Neural cell (in vitro differentiated cells): Measurements from ENCODE around the gene HEATR9. TPM values are rescaled to one million over a fixed set of nuclear protein-coding genes. Genes with fewer than 3 reads are reported as not detected.

Experiments
- H2AFZ ChIP-seq: fragments of 200-600, 300-800 bp; sonication (generic), shearing (Covaris generic); 2 replicates; pipeline ENCODE4 v1.6.0; 2014; ENCODE audit warnings: low read depth, mild to moderate bottlenecking, antibody characterized with exemption, low read length, moderate library complexity
- H3F3A ChIP-seq: fragments of 200-600 bp; shearing (Covaris generic); 2 replicates; pipeline ENCODE4 v1.6.1; 2016; ENCODE audit warnings: mild to moderate bottlenecking, moderate library complexity, mixed read lengths, antibody characterized with exemption, low read length; ENCODE audit not compliant: insufficient read depth, poor library complexity, severe bottlenecking
- H3K27ac ChIP-seq: fragments of 200-600, 300-800 bp; sonication (generic), shearing (Covaris generic); 2 replicates; pipeline ENCODE4 v1.5.1; 2014; ENCODE audit warnings: mild to moderate bottlenecking, low read length, moderate library complexity
- H3K27me3 ChIP-seq: fragments of 300-800, 200-600 bp; sonication (generic), shearing (Covaris generic); 2 replicates; pipeline ENCODE4 v1.6.0; 2014; ENCODE audit warnings: mild to moderate bottlenecking, low read depth, low read length, moderate library complexity; ENCODE audit not compliant: insufficient read depth
- H3K36me3 ChIP-seq: fragments of 300-800, 200-600 bp; sonication (generic), shearing (Covaris generic); 2 replicates; pipeline ENCODE4 v1.5.1; 2014; ENCODE audit warnings: mild to moderate bottlenecking, antibody characterized with exemption, low read length, moderate library complexity; ENCODE audit not compliant: insufficient read depth
- H3K4me2 ChIP-seq: fragments of 300-800, 200-600 bp; sonication (generic), shearing (Covaris generic); 2 replicates; pipeline ENCODE4 v1.6.0; 2014; ENCODE audit warnings: mild to moderate bottlenecking, low read length
- H3K4me3 ChIP-seq: fragments of 300-800, 200-600 bp; sonication (generic), shearing (Covaris generic); 2 replicates; pipeline ENCODE4 v1.5.1; 2014; ENCODE audit warnings: mild to moderate bottlenecking, low read length, moderate library complexity
- H3K79me2 ChIP-seq: fragments of 200-600 bp; shearing (Covaris generic); replicated peaks from 2 replicates; pipeline ENCODE4 v1.6.0; 2014; ENCODE audit warnings: mild to moderate bottlenecking, low read length, moderate library complexity; ENCODE audit not compliant: insufficient read depth
- H3K9ac ChIP-seq: fragments of 300-800, 200-600 bp; sonication (generic), shearing (Covaris generic); 2 replicates; pipeline ENCODE4 v1.6.1; 2016; ENCODE audit warnings: mild to moderate bottlenecking, low read length, mixed read lengths
- H3K9me2 ChIP-seq: fragments of 200-600 bp; shearing (Covaris generic); 2 replicates; pipeline ENCODE4 v1.6.1; 2016; ENCODE audit warnings: mild to moderate bottlenecking, low read length, mixed read lengths; ENCODE audit not compliant: insufficient read depth
- H3K9me3 ChIP-seq: fragments of 200-600, 300-800 bp; sonication (generic), shearing (Covaris generic); 2 replicates; pipeline ENCODE4 v1.6.1; 2016; ENCODE audit warnings: mild to moderate bottlenecking, mixed run types, low read length, moderate library complexity, mixed read lengths
- H4K20me1 ChIP-seq: fragments of 200-600 bp; shearing (Covaris generic); 2 replicates; pipeline ENCODE4 v1.6.1; 2016; ENCODE audit warnings: mild to moderate bottlenecking, mixed run types; ENCODE audit not compliant: insufficient read depth
- EP300 ChIP-seq: fragments of 450-650 bp; conservative IDR thresholded peaks from 2 replicates; pipeline ENCODE4 v1.6.1; 2014; ENCODE audit warnings: antibody characterized with exemption, mild to moderate bottlenecking, moderate library complexity; ENCODE audit not compliant: poor library complexity, severe bottlenecking
- EZH2 ChIP-seq: fragments of 200-600, 300-800 bp; shearing (Covaris generic), sonication (generic); IDR thresholded peaks from 2 replicates; pipeline ENCODE4 v1.6.1; 2014; ENCODE audit warnings: antibody characterized with exemption, low read length, borderline replicate concordance, mild to moderate bottlenecking; ENCODE audit not compliant: insufficient read depth, poor library complexity, severe bottlenecking
- MXI1 ChIP-seq: fragments of 450-650 bp; conservative IDR thresholded peaks from 2 replicates; pipeline ENCODE4 v1.6.1; 2014; ENCODE audit warnings: antibody characterized with exemption, mild to moderate bottlenecking; ENCODE audit not compliant: poor library complexity, severe bottlenecking
- POLR2AphosphoS5 ChIP-seq: IDR thresholded peaks from 2 replicates; pipeline ENCODE4 v1.6.1; 2012
- RAD21 ChIP-seq: fragments of 450-650 bp; conservative IDR thresholded peaks from 2 replicates; pipeline ENCODE4 v1.6.1; 2014; ENCODE audit warnings: antibody characterized with exemption, mild to moderate bottlenecking, moderate library complexity
- SMC3 ChIP-seq: fragments of 450-650 bp; conservative IDR thresholded peaks from 2 replicates; pipeline ENCODE4 v1.6.1; 2014; ENCODE audit warnings: antibody characterized with exemption, mild to moderate bottlenecking, moderate library complexity; ENCODE audit not compliant: poor library complexity
- TAF1 ChIP-seq: IDR thresholded peaks from 2 replicates; pipeline ENCODE4 v1.6.1; 2012; ENCODE audit warnings: low read depth
- polyA plus RNA-seq: library from polyadenylated mRNA; depleted of rRNA; stranded (reverse); fragments of >200 nt; gene quantifications from 2 replicates; pipeline ENCODE4 v1.2.3, GENCODE V29; 2014
- TF ChIP-seq, protein P1 (sequence below): IDR thresholded peaks from 2 replicates; pipeline ENCODE4 v1.6.1; 2012; ENCODE audit warnings: borderline replicate concordance
- TF ChIP-seq, protein P2 (sequence below): fragments of 450-650 bp; IDR thresholded peaks from 2 replicates; pipeline ENCODE4 v1.5.1; 2014; ENCODE audit warnings: antibody characterized with exemption, mild to moderate bottlenecking, moderate library complexity; ENCODE audit not compliant: poor library complexity, severe bottlenecking

Gene HEATR9
- polyA plus RNA-seq, 1 donor from 2014 or later = not detected

DNA sequence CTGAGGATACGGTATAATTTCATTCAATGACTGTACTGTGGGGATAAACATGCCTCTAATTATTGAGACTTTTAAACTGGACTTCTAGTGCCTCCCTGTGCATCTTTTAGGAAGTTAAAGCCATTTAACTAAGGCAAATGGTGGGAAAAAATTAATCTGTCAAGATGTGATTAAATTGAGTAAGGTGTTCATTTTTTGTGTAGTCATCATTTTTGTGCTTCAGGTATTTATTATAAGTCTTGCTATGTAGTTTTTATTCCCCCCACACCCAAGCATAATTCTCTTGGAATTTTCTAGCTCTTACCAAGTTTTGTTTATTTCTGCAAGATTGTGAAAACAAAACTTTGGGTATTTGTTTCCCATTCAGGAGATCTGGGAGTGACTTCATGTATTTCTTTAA, 49.2 kb downstream of the HEATR9 start:
- Histone ChIP-seq H3K79me2 (peaks cover 51% of the 10 kb centered on the region), H3K9me2 (no peaks in the 10 kb centered on the region), H3K27me3 (no peaks in the 10 kb centered on the region), H3K4me2 (no peak overlapping the region), H4K20me1 (peaks cover 16% of the 10 kb centered on the region), H3K27ac (no peak overlapping the region), H3K9ac (no peak overlapping the region), H2AFZ (no peak overlapping the region), H3K9me3 (no peaks in the 10 kb centered on the region), H3K36me3 (peaks cover 18% of the 10 kb centered on the region), H3K4me3 (no peak overlapping the region), H3F3A (no peaks in the 10 kb centered on the region)
- TF ChIP-seq EP300 (no peak), MXI1 (no peak), EZH2 (no peak), RAD21 (no peak), TAF1 (no peak), SMC3 (no peak), POLR2AphosphoS5 (no peak)
- TF ChIP-seq, protein P1, sequence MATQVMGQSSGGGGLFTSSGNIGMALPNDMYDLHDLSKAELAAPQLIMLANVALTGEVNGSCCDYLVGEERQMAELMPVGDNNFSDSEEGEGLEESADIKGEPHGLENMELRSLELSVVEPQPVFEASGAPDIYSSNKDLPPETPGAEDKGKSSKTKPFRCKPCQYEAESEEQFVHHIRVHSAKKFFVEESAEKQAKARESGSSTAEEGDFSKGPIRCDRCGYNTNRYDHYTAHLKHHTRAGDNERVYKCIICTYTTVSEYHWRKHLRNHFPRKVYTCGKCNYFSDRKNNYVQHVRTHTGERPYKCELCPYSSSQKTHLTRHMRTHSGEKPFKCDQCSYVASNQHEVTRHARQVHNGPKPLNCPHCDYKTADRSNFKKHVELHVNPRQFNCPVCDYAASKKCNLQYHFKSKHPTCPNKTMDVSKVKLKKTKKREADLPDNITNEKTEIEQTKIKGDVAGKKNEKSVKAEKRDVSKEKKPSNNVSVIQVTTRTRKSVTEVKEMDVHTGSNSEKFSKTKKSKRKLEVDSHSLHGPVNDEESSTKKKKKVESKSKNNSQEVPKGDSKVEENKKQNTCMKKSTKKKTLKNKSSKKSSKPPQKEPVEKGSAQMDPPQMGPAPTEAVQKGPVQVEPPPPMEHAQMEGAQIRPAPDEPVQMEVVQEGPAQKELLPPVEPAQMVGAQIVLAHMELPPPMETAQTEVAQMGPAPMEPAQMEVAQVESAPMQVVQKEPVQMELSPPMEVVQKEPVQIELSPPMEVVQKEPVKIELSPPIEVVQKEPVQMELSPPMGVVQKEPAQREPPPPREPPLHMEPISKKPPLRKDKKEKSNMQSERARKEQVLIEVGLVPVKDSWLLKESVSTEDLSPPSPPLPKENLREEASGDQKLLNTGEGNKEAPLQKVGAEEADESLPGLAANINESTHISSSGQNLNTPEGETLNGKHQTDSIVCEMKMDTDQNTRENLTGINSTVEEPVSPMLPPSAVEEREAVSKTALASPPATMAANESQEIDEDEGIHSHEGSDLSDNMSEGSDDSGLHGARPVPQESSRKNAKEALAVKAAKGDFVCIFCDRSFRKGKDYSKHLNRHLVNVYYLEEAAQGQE = no peak
- TF ChIP-seq, protein P2, sequence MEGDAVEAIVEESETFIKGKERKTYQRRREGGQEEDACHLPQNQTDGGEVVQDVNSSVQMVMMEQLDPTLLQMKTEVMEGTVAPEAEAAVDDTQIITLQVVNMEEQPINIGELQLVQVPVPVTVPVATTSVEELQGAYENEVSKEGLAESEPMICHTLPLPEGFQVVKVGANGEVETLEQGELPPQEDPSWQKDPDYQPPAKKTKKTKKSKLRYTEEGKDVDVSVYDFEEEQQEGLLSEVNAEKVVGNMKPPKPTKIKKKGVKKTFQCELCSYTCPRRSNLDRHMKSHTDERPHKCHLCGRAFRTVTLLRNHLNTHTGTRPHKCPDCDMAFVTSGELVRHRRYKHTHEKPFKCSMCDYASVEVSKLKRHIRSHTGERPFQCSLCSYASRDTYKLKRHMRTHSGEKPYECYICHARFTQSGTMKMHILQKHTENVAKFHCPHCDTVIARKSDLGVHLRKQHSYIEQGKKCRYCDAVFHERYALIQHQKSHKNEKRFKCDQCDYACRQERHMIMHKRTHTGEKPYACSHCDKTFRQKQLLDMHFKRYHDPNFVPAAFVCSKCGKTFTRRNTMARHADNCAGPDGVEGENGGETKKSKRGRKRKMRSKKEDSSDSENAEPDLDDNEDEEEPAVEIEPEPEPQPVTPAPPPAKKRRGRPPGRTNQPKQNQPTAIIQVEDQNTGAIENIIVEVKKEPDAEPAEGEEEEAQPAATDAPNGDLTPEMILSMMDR = no peak

DNA sequence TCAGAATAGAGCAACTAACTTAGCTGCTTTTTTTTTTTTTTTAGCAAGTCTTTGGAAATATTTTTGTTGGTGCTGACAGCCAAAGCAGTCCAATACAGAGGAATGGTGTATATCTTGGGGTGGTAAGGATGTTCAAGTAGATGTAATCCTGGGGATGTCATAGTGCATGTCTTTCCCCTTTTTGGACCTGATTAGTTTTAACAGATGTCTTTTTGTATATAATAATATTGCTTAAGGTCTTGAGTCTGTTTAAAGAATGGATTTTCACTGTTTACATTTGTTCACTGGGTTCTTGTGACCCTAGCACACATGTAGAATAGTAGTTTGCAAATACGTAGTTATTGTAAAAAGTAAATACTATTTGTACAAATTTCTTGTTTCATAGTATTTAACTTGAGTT, 51.5 kb downstream of the HEATR9 start:
- Histone ChIP-seq H3K4me3 (no peak overlapping the region), H3K9ac (no peak overlapping the region), H4K20me1 (peaks cover 16% of the 10 kb centered on the region), H3K36me3 (peaks cover 11% of the 10 kb centered on the region), H3K79me2 (peaks cover 65% of the 10 kb centered on the region), H3F3A (no peaks in the 10 kb centered on the region), H3K27ac (no peak overlapping the region), H3K9me2 (no peaks in the 10 kb centered on the region), H3K9me3 (no peaks in the 10 kb centered on the region), H3K4me2 (no peak overlapping the region), H2AFZ (no peak overlapping the region), H3K27me3 (no peaks in the 10 kb centered on the region)
- TF ChIP-seq SMC3 = no peak

DNA sequence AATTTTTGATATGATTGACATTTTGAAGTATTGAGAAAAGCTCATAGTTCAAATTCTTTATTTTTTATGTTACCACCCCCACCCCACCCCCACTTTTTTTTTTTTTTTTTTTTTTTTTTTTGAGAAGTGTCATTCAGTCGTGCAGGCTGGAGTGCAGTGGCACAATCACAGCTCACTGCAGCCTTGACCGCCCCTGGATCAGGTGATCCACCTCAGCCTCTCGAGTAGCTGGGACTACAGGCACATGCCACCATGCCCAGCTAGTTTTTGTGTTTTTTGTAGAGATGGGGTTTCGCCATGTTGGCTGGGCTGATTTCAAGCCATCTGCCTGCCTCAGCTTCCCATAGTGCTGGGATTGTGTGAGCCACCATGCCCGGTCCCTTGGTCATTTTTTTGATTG, 52.0 kb downstream of the HEATR9 start:
- H3K9me3 ChIP-seq = no peaks in the 10 kb centered on the region
- H3K9me2 ChIP-seq = no peaks in the 10 kb centered on the region
- peaks cover 16% of the 10 kb centered on the region for H4K20me1 ChIP-seq
- no peak overlapping the region for H2AFZ ChIP-seq
- TF ChIP-seq, protein P2 = no peak
- TF ChIP-seq POLR2AphosphoS5 (no peak), EZH2 (no peak), MXI1 (no peak), RAD21 (no peak), TAF1 (no peak), SMC3 (no peak), EP300 (no peak)
- TF ChIP-seq, protein P1 = no peak
- H3K36me3 ChIP-seq = peaks cover 11% of the 10 kb centered on the region
- H3K27ac ChIP-seq = no peak overlapping the region
- H3K4me3 ChIP-seq = no peak overlapping the region
- H3K79me2 ChIP-seq = peaks cover 70% of the 10 kb centered on the region
- no peak overlapping the region for H3K9ac ChIP-seq
- H3F3A ChIP-seq = no peaks in the 10 kb centered on the region
- H3K27me3 ChIP-seq = no peaks in the 10 kb centered on the region
- H3K4me2 ChIP-seq = no peak overlapping the region
